NCI-H2227 treated with DMSO at 0.1 percent for 48 hours (cell line): Measurements from ENCODE around the gene KCNQ4.

Experiments used
- DNase-seq: peaks from one replicate; lab custom pipeline; 2025; lab: John Stamatoyannopoulos, UW

KCNQ4 gene

DNA sequence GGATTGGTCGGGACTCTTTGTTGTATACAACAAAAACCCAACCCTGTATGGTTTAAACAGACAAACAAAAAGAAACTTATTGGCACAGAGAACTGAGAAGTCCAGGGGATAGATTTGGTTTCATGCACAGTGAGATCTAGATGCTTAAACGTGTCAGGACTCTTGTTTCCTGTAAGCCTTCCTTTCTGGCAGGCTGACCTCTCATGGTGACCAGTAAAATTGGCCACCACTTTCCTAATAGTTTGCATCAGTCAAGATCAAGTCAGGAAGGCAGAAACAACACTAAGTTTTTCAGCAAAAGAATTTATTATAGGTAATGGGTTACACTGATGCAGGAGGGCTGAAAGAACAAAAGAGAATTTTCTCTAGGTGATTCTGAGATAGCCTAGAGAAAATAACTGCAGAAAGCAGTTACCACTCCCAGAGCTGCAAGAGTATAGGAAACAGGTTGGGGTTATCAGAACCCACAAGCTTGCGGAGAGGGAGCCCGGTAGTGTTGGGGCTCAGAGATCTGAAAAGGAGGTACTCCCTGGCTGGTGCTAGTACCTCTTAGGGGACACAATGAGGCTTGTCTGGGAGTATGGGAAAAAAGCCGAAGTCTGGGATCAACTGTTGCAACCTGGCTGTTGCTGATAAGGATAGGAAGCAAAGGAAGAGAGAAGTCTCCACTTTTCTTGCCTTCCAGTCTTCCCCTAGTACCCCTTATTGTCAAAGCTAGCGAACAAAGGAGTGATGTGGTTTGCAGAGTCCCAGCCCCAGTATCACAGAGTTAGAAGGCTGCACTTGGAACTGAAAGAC, 57.1 kb downstream of the KCNQ4 start:
- no peak for DNase-seq

DNA sequence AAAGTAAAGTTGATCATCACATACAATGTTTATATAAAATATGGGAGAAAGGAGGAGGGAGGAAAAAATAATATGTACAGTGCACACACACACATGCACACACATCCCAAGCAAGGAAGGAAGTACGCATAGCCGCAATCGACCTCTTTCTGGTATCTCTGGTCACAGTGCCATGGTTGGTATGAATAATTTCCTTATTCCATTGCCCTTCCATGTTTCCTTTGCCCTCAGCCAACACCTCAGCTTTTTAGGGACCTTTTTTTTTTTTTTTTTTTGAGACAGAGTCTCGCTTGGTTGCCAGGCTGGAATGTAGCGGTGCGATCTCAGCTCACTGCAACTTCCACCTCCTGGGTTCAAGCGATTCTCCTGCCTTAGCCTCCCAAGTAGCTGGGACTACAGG, 58.0 kb downstream of the KCNQ4 start:
- DNase-seq, result no peak

DNA sequence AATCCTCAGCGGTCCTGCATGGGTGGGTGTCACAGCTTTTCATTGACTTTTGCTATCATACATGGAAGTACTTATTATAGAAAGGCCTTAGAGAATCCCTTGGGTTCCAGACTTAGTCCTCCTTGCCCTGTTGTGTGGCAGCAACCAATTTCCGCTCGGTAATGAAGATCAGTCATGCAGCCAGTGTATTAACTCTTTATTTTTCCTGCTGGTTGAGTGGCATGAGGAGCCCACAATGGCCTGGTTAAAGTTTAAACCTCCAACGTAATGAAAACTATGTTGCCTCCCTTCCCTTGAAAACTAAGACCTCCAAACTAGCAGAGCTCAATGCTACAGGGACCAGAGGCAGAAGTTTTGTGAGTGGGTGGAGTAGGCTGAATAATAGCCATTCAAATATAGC, 58.6 kb downstream of the KCNQ4 start:
- no peak for DNase-seq

DNA sequence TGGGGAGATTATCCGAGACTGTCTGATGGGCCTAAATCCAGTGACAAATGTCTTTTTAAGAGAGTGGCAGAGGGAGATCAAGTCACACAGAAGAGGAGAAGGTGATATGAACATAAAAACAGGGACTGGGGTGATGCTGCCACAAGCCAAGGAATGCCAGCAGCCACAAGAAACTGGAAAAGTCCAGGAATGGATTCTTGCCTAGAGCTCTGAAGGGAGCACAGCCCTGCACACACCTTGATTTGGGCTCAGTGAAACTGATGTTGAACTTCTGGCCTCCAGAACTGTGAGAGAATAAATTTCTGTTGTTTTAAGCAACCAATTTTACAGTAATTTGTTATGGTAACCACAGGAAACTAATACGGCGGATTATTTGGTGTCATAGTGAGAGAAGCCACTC, 59.1 kb downstream of the KCNQ4 start:
- no peak for DNase-seq

DNA sequence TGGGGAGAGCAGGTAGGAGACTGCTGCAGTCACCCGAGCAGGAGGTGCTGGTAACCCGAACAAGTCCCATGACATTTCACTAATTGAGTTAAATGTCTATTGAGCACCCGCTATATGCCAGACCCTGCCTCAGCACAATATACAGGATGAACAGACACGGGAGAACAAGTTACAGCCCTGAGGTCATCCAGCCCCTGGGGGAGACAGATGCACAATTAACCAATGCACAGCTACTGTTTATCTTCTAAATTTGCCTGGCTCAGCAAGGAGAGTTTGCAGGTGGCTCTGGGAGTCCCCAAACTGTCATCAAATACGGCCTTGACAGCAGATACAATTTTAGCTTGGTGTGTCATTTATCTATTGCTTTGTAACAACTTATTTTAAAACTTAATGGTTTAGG, 60.5 kb downstream of the KCNQ4 start:
- DNase-seq, result no peak

DNA sequence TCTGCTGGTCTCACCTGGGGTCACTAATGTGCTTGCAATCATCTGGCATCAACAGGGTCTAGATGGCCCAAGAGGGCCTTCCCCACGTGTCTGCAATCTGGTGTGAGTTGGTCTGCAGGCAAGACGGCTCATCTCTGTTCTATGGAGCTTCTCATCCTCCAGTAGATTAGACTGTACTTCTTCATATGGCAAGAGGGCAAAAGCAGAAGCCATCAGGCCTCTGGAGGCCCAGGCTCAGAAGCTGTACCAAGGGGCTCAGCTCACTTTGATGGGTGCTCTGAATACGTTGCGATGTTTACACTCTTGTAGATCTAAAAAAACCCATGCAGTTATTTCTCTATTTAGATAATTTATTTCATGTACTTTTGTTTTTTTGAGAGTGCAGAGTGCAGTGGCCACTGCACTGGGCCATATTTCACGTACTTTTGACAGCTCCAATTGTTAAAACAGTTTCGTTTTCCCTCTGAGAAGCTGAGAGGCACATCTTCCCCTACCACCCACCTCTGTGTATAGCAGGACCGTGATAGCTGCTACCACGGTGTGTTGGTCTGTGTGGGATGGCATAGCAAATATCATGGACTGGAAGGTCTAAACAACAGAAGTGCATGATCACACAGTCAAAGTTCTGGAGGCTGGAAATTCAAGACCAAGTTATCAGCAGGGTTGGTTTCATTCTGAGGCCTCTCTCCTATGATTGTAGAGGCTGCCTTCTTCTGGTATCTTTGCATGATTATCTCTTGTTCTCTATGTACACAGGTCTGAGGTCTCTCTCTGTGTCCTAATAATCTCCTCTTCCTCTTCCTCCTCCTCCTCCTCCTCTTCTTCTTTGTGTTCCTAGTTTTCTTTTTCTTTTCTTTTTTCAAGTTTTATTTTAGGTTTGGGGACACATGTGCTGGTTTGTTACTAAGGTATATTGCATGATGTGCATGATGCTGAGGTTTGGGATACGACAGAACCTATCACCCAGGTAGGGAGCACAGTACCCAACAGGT, 61.6 kb downstream of the KCNQ4 start:
- DNase-seq, result no peak

DNA sequence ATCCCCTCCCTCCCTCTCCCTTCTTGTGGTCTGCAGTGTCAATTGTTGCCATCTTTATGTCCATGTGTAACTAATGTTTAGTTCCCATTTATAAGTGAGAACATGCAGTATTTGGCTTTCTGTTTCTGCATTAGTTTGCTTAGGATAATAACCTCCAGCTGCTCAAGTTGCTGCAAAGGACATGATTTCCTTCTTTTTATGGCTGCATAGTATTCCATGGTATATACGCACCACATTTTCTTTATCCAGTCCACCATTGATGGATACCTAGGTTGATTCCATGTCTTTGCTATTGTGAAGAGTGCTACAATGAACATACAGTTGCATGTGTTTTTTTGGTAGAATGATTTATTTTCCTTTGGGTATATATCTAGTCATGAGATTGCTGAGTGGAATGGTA, 62.3 kb downstream of the KCNQ4 start:
- no peak for DNase-seq

DNA sequence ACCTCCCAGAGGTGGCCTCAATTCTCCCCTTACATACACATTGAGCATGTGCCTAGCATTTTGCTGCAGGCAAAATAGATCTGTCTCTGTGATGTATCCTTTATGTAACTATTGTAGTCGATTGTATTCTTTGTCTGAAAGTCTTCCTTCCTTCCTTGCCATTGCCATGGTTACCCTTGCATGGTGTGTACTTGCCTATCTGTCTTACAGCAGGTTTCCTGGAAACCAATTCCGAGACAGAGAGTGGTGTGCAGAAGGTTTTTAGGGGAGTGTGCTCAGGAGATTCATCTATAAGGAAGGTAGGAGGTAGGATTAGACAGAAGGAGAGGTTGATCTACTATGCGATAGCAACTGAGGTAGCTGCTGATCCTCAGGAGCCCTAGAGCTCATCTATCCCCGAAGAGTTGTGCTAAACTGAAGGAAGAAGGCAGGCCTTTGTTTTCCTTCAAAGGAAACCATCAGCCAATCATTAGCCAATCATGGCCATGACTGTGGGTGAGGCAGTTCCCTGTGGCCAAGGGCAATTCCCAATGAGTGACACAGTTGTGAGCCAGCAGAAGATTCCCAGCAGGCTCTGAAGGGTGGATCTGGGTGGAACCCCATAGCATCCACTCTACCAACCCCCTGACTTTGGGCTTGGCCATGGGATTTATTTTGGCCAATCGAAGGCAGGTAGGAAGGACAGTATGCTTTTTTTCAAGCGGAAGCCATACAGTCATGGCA, 63.6 kb downstream of the KCNQ4 start:
- DNase-seq, result no peak

DNA sequence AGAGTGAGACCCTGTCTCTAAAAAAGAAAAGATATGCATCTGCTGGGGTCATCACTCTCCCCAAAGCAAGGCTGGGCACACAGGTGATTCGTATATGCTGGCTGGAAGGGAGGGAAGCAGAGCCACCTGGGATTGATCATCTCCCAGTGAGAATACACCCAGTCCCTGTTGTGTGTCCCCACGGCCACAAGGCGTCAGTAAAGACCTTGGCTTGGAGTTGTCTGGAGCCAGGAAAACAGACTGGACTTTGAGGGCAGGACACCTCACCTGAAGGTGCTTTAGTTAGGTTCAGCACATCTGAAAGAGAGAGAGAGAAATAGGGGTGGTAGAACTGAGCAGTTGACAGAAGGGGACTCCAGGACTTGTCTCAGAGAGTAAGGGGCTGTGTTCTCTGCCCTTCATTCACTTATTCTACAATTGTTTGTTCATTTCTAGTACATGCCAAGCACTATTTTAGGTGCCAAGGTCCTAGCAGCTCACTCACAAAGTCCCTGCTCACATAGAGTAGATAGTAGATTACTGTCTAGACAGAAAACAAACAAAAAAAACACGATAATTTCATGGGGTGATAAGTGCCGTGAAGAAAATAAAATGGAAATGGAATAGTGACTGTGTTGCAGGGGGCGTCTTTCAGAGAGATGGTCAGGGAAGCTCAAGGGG, 65.1 kb downstream of the KCNQ4 start:
- peak; percentile 41 for DNase-seq

DNA sequence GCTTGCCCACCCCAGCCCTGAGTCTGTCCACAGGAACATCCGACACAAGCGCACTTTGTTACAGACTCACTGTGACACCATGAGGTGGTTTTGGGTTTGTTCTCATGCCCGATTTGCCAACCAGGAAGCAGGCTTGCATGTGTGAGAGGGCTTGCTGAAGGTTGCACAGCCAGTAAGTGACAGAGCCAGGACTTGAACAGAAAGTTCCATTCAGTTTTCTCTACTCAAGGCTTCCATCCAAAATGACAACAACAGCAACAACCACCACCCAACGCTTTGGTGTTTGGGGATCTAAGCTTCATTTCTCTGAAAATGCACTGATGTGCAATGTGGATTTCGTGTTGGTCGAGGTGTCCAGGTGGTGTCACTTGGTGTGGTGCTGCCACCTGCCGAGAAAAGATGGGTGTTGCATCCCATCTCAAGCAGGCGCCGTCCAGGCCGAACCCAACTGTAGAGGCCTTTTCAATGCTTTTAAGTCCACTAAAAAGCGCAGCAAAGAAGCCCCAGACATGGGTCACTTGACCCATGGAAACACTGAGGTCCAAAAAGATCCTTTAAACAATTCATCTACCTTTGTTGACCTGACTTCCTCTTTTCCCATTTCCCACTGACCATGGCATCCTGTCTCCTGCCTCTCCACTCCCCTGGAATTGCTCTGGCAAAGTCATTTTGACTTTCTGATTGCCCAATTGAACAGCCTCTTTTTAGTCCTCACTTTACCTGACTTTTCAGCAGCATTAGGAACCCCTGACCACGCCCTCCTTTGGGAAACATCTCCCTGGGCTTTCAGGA, 66.4 kb downstream of the KCNQ4 start:
- DNase-seq, result peak; percentile 53

DNA sequence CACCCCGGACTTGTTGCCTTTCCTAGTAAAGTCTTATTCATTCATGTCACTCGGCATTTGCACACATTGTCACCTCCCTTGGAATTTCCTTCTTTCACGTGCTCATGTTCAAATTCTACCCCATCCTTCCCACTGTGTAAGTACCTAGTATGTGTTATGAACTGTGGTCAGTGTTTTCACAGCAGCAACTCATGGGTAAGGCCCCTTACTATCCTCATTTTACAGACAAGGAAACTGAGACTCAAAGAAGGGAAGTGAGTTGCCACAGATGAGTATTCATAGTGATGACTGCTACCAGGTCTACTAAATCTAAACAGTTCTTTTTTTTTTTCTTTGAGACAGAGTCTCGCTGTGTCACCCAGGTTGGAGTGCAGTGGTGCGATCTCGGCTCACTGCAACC, 68.1 kb downstream of the KCNQ4 start:
- DNase-seq, result no peak

DNA sequence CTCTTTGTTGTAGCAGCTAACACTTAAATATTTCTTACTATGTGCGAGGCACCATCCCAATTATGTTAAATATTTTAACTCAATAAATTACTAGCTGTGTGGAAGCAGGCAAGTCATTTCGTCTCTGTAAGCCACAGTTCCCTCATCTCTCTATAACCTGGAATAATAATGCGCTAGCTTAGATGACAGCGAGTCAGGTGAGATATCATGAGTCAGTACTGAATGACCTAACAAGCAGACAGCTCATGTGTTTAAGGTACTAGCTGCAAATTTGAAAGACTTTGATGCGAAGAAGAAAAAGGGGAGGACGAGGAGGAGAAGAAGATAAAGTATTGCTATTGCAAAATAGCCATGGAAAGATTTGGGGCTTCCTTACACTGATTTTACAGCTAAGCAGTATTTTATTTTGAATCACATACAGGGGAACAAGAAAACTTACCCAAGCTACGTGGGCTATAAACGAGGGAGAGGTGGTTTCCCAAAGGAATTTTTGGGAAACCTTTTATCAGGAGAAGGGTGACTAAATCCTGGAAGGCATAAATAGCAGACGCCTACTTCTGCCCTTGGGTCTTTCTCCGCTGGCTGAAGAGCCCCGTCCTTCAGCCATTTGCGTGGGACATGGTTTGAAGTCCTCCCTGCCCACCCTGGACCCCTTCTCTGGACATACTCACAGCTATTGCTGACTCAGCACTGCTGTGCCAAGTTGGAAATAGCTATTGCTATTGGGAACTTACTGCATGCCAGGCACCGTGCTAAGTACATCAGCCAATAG, 69.7 kb downstream of the KCNQ4 start:
- DNase-seq, result no peak

DNA sequence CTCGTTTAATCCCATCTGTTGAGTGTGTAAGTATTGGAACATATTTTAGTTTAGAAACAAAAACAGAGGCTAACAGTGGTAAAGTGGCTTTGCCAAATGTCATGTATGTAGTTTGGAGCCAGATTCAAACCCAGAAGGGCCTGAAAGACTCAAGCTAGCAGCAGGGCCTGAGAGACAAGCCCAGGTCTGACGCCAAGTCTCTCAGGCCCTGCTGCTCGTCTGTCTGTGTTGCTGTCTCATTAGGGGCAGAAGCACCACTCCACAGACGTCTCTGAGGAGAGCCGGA, 70.2 kb downstream of the KCNQ4 start:
- DNase-seq, result no peak

DNA sequence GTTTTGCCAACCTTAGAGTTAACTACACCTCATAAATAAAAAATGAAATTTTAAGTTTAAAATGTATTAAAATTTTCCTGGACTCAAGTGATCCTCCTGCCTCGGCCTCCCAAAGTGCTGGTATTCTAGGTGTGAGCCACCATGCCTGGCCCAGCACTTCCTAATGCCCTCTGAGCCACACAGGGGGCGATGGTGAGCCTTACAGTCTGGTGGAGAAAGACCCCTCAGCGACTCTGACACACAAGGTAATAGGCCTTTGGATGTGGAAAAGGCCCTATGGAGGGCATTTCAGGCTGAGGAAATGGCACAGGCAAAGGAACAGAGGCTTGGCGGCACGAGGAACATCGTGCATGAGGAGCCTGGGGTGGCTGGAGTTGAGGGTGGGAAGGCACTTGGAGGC, 71.9 kb downstream of the KCNQ4 start:
- DNase-seq, result no peak

DNA sequence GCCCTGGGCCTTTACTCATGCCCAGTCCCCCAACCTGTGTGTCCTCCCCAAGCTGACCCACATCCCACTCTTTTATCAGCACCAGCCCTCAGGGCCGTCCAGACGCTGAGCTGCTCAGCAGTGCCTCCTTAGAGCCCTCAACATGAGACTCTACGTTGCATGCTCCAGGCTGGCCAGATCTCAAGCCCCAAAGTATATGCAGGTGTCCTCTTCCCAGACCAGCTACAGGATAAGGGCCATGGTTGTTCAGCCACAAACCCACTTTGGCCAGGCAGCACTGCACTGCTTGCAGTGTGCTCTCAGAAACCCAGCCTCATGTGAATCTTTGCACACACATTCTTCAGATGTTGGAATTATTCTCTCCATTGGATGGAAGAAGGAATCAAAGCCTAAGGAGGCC, 72.5 kb downstream of the KCNQ4 start:
- no peak for DNase-seq

DNA sequence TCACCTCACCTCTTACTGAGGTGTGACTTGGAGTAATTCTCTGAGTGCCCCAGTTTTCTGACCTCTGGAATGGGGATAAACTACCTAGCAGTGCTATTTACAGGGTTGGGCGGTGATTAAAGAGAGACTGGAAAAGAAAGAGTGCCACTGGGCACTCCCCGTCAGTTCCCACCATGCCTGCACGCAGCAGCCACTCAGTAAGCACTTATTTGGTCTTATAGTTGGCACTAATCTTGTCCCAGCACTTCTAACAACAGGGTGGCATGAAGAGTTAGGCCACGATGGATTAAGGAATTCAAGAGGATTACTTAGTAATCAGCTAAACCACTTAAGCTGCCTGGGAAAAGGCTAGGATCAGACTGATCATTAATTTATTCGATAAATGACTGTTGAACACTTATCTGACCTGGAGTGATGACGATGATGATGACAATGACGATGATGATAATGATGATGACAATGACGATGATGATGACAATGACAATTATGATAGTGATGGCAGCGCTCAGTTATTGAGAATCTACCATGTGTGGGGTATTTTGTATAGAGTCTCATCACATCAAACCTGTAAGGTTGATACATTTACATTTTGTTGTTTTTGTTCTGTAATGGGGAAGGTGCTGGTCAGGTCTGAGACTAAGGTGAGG, 73.2 kb downstream of the KCNQ4 start:
- DNase-seq, result no peak

DNA sequence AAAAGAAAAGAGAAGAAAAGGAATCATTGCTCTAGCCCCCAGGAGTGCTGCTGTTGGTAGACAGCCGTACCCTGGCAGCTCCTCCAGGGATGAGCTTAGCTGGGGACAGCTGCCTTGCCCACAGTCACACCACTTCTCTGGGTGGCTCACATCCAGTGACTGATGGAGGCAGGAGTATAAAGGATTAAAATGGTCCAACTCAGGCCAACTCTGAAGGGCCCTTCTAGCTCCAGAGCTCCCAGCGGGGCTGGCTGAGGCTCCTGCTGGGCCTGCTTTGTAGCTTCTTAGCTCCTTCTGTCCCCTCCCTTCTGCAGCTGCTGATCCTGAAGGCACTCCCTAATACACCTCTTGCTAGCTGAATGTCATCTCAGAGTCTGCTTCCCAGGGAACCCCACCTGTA, 74.2 kb downstream of the KCNQ4 start:
- DNase-seq, result no peak

DNA sequence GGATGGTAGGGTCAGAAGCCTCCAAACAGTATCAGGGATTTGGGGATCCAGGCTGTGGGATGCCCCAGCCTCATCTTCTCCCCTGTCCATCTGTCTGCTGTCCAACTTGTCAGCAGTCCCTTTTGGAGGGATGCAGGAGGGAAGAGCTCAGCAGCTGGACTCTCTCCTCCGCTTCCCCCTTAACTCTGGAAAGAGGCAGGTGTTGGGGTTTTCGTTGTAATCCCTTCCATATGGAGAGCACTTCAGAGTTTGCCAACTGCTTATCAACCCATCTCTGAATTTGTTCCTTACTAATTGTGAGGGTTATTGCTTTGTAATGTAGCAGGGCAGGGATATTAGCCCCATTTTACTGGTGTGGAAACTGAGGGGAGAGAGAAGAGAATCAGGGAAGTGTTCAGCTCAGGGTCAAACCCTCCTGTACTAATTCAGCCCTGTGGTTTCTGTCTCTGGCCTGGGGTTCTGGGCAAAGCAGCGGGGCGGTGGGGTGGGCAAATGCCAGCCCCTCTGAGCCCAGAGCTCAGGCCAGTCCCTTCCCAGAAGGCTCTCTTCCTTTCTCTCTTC, 75.3 kb downstream of the KCNQ4 start:
- DNase-seq, result no peak

DNA sequence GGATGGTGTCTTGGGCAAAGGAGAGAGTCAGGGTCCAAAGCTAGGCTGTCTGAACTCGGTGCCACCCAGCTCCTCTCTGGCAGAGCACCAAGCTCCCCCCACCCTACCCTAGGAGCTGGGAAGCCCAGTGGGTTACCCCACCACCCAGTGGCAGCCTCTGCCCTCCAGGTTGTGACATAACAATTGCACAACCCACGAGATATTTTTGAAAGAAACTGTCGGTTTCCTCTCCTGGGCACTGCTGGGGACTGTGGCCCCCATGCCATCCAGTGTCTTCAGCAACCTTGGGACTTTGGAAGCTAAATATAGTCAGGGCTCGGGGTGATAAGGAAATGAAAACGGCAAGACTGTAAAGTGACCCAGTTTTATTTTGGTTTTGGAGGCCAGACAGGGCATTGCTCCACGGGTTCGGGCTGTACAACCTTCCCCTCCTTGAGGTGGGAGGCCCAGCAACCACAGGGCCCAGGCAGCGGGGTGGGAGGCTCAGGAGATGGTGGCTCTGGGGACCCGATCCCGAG, 77.2 kb downstream of the KCNQ4 start:
- DNase-seq, result no peak
